MM.1S (cell line): ENCODE measurements around the gene MMP23B.

Source experiments
- DNase-seq: peaks from one replicate; pipeline ENCODE4 v3.0.0-alpha.2; 2015
- H2AFZ ChIP-seq: fragments of 300-600 bp; sonication (generic); 2 replicates; pipeline ENCODE4 v1.6.0; 2016; ENCODE audit warnings: antibody characterized with exemption, low read length
- H3F3A ChIP-seq: fragments of 300-600 bp; sonication (generic); 2 replicates; pipeline ENCODE4 v1.6.1; 2016; ENCODE audit warnings: mild to moderate bottlenecking, antibody characterized with exemption, low read length, moderate library complexity, mixed read lengths; ENCODE audit not compliant: insufficient read depth
- H3K27ac ChIP-seq: fragments of 300-600 bp; sonication (generic); 2 replicates; pipeline ENCODE4 v1.5.1; 2016; ENCODE audit warnings: mild to moderate bottlenecking, low read length
- H3K27me3 ChIP-seq: fragments of 300-600 bp; sonication (generic); replicated peaks from 2 replicates; pipeline ENCODE4 v1.6.0; 2016; ENCODE audit warnings: low read length; ENCODE audit not compliant: insufficient read depth
- H3K36me3 ChIP-seq: fragments of 300-600 bp; sonication (generic); replicated peaks from 2 replicates; pipeline ENCODE4 v1.6.1; 2016; ENCODE audit warnings: mild to moderate bottlenecking, low read length, mixed read lengths; ENCODE audit not compliant: insufficient read depth
- H3K4me1 ChIP-seq: fragments of 300-600 bp; sonication (generic); 2 replicates; pipeline ENCODE4 v1.6.1; 2016; ENCODE audit warnings: low read length, mixed read lengths
- H3K4me2 ChIP-seq: fragments of 300-600 bp; sonication (generic); 2 replicates; pipeline ENCODE4 v1.6.0; 2016; ENCODE audit warnings: low read depth, low read length
- H3K4me3 ChIP-seq: fragments of 300-600 bp; sonication (generic); 2 replicates; pipeline ENCODE4 v1.5.1; 2016; ENCODE audit warnings: low read length, mixed read lengths
- H3K79me2 ChIP-seq: fragments of 300-600 bp; sonication (generic); 2 replicates; pipeline ENCODE4 v1.6.1; 2016; ENCODE audit warnings: mixed run types, low read length, mixed read lengths
- H3K9ac ChIP-seq: fragments of 300-600 bp; sonication (generic); 2 replicates; pipeline ENCODE4 v1.6.1; 2016; ENCODE audit warnings: low read length, mixed read lengths
- H3K9me2 ChIP-seq: fragments of 300-600 bp; sonication (generic); replicated peaks from 2 replicates; pipeline ENCODE4 v1.6.1; 2016; ENCODE audit warnings: mild to moderate bottlenecking, low read length, mixed read lengths; ENCODE audit not compliant: insufficient read depth
- H3K9me3 ChIP-seq: fragments of 300-600 bp; sonication (generic); replicated peaks from 2 replicates; pipeline ENCODE4 v1.6.1; 2016; ENCODE audit warnings: mild to moderate bottlenecking, low read length, mixed read lengths; ENCODE audit not compliant: insufficient read depth
- H4K20me1 ChIP-seq: fragments of 300-600 bp; sonication (generic); 2 replicates; pipeline ENCODE4 v1.6.1; 2016; ENCODE audit warnings: mild to moderate bottlenecking, low read length, moderate library complexity, mixed read lengths; ENCODE audit not compliant: insufficient read depth
- EZH2 ChIP-seq: fragments of 300-600 bp; sonication (generic); optimal IDR thresholded peaks from 2 replicates; pipeline ENCODE3; 2017; ENCODE audit warnings: low read depth, mild to moderate bottlenecking, antibody characterized with exemption, low read length, mixed read lengths
- EZH2phosphoT487 ChIP-seq: fragments of 300-600 bp; sonication (generic); IDR thresholded peaks from 2 replicates; pipeline ENCODE4 v1.6.1; 2018; ENCODE audit warnings: antibody characterized with exemption, low read length
- TF ChIP-seq, protein P1 (sequence below): fragments of 300-600 bp; sonication (generic); IDR thresholded peaks from 2 replicates; pipeline ENCODE4 v1.5.1; 2016; ENCODE audit warnings: antibody characterized with exemption, low read length, mixed read lengths

The MMP23B gene

DNA sequence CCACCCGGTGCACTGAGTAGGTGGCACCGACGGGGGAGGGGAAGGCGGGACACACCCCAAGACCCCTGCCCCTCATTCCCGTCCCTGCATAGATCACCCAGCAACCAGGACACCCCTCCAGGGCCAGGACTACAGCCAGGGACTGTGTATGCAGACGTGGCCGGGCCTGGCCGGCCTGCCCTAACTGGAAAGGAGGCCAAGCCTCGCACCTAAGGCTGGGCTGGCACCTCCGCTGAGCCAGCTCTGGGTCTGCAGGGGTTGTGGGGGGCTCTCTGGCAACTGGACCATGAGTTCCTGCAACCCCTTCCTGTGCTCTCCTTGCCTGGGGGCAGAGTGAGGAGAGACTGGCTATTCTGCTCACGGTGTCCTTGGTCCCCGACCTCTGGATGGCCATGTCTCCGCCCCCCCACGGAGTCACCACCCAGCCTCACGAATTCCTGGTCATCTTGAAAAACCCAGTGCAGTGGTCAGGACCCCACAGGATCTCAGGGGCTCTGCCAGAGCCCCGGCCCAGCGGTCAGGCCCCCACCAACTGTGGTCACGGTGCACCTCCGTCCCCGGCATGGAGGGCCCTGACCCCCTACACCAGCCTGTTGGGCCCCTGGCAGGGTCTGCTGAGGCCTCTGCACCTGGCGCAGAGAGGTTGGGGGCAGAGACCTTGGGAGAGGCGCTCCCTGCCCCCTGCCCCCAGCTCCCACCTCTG is 31.0 kb upstream of the MMP23B start:
- no peak overlapping the region for H3K4me2 ChIP-seq
- peaks cover 12% of the 10 kb centered on the region; the same call in 1 of the 2 replicates for H3F3A ChIP-seq
- no peak for DNase-seq
- H4K20me1 ChIP-seq: no peaks in the 10 kb centered on the region
- no peak overlapping the region for H3K27ac ChIP-seq
- H3K36me3 ChIP-seq: no peaks in the 10 kb centered on the region
- no peaks in the 10 kb centered on the region for H3K9me2 ChIP-seq
- H3K27me3 ChIP-seq: peaks cover 28% of the 10 kb centered on the region
- no peaks in the 10 kb centered on the region for H3K9me3 ChIP-seq
- H3K4me1 ChIP-seq: peaks cover 17% of the 10 kb centered on the region
- TF ChIP-seq EZH2phosphoT487 (no peak), EZH2 (no peak)
- TF ChIP-seq, protein P1, sequence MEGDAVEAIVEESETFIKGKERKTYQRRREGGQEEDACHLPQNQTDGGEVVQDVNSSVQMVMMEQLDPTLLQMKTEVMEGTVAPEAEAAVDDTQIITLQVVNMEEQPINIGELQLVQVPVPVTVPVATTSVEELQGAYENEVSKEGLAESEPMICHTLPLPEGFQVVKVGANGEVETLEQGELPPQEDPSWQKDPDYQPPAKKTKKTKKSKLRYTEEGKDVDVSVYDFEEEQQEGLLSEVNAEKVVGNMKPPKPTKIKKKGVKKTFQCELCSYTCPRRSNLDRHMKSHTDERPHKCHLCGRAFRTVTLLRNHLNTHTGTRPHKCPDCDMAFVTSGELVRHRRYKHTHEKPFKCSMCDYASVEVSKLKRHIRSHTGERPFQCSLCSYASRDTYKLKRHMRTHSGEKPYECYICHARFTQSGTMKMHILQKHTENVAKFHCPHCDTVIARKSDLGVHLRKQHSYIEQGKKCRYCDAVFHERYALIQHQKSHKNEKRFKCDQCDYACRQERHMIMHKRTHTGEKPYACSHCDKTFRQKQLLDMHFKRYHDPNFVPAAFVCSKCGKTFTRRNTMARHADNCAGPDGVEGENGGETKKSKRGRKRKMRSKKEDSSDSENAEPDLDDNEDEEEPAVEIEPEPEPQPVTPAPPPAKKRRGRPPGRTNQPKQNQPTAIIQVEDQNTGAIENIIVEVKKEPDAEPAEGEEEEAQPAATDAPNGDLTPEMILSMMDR: no peak
- H2AFZ ChIP-seq: no peak overlapping the region
- H3K9ac ChIP-seq: no peak overlapping the region
- H3K4me3 ChIP-seq: no peak overlapping the region
- H3K79me2 ChIP-seq: no peaks in the 10 kb centered on the region

DNA sequence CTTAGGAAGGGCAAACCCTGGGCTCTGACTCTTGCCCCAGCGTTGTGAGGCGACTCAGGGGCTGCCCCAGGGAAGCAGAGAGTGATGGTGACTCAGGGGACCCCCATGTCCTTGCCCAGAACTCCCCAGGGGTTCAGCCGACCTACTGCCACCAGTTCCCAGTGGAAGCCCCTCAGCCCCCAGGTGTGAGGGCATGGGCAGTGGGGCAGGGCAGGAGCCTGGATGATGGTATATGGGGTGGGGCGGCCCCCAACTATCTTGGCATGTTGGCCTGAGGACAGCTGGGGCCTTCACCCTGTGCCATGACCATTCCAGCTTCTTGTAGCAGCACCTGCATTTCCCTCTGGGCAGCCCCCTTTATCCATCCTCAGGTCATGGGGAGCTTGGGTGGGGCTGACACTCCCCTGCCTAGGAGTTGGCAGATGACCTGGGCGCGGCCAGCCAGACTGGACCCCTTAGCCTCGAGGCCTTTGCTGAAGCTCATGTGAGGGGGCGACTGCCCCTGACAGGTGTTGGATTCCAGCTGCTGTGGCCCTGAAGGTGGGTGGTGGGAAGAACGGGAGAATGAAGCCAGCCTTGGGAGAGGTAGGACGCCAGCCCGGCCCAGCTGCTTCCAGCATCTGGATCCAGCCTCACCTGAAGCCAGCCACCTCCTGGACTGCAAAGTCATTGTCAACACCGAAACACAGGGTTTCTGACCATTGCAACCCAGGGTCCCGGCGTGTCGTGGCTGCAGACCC is 30.2 kb upstream of the MMP23B start:
- Histone ChIP-seq H3K9ac (peak overlapping the region; percentile 1; the same call in 1 of the 2 replicates), H3K27ac (no peak overlapping the region), H3K27me3 (peaks cover 21% of the 10 kb centered on the region), H3K4me2 (peak overlapping the region; percentile 64), H3K4me1 (peaks cover 17% of the 10 kb centered on the region), H3K36me3 (no peaks in the 10 kb centered on the region), H3K9me2 (no peaks in the 10 kb centered on the region), H3K9me3 (no peaks in the 10 kb centered on the region), H4K20me1 (no peaks in the 10 kb centered on the region), H3F3A (peaks cover 12% of the 10 kb centered on the region; the same call in 1 of the 2 replicates), H3K79me2 (no peaks in the 10 kb centered on the region), H2AFZ (peak overlapping the region; percentile 49; the same call in 1 of the 2 replicates), H3K4me3 (peak overlapping the region; percentile 12; the same call in 1 of the 2 replicates)
- DNase-seq: no peak
- no peak for TF ChIP-seq EZH2
- no peak for TF ChIP-seq EZH2phosphoT487
- TF ChIP-seq, protein P1: no peak

DNA sequence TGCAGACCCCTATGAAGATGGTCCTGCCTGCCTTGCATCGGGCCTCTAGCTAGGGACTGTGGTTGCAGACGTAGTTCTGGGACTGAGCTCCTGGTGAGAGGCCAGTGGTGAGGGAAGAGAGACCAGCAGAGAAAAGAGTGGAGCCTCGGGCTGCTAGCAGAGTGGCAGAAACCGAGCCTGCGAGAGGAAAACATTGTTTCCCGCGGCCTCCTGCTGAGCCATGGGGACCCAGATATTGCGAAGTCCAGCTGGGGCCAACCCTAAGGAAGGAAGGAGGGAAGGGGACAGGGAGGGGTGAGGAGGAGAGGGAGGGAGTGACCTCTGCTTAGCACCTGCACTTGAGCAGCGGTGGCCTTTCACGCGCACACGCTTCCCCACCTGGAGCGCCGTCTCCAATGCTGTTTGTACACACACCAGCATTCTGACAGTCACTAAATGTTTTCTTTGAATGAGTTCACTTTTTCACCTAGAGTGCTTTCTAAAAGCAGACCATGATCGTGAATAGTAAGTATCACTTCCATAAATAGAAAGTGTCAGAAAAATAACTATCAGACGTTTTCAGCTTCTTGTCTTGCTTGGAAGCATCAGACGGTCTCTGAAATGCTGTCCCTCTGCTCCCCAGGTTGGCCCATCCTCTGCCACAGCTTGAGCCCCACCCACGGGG is 29.5 kb upstream of the MMP23B start:
- Histone ChIP-seq H3K4me3 (peak overlapping the region; percentile 12), H3K9me2 (no peaks in the 10 kb centered on the region), H3K4me1 (peaks cover 17% of the 10 kb centered on the region), H3F3A (peaks cover 12% of the 10 kb centered on the region; the same call in 1 of the 2 replicates), H3K36me3 (no peaks in the 10 kb centered on the region), H3K9ac (peak overlapping the region; percentile 1; the same call in 1 of the 2 replicates), H2AFZ (peak overlapping the region; percentile 49; the same call in 1 of the 2 replicates), H3K4me2 (peak overlapping the region; percentile 64), H3K27ac (no peak overlapping the region; the same call in 1 of the 2 replicates), H3K9me3 (no peaks in the 10 kb centered on the region), H4K20me1 (no peaks in the 10 kb centered on the region), H3K27me3 (peaks cover 16% of the 10 kb centered on the region), H3K79me2 (no peaks in the 10 kb centered on the region)
- TF ChIP-seq EZH2phosphoT487 (no peak), EZH2 (no peak)
- TF ChIP-seq, protein P1: no peak
- peak; percentile 30 for DNase-seq
